ENCODE results near the gene CDR2L.
A peak's percentile ranks its signal among the peaks of the same experiment; 100 is the strongest.
"Not testable (repeated sequence)": the region's sequence is repeated elsewhere in the genome, so short reads cannot be mapped to it uniquely, and the experiment has no call there.

CDR2L gene

DNA sequence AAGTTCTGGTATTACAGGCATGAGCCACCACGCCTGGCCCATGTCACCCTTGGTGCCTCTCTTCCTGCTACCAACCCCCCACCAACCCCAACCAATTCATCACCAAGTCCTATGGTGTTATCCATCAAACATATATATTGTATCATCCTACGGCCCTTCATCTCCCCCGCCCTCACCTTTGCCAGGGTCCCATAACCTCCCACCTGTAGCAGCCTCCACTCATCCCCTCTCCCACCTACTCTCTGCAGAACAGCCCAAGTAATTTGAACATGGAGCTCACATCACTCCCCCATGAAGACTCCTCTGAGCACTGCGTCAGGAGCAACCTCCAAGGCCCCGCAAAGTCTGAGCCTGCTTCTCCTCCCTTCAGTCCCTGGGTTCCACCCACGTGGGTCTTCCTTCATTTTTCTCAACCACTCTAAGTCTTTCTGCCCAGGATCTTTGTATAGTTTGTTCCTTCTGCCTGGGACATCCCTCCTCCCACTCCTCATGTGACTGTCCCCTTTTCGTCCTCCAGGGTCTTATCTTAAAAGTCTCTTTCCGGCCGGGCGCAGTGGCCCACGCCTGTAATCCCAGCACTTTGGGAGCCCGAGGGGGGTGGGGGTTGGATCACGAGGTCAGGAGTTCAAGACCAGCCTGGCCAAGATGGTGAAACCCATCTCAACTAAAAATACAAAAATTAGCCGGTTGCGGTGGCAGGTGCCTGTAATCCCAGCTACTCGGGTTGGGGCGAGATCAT, 7.9 kb upstream of the CDR2L start:
- Histone ChIP-seq H3K4me3 (ENCODE audit: low read length) (no peak overlapping the region), H3K4me1 (ENCODE audit: insufficient read depth, low read length) (peaks cover 7% of the 10 kb centered on the region), H3K9me3 (ENCODE audit: low read length) (no peaks in the 10 kb centered on the region), H3K36me3 (ENCODE audit: insufficient read depth, low read length) (no peaks in the 10 kb centered on the region), H3K27me3 (ENCODE audit: insufficient read depth, low read length) (peaks cover under 1% of the 10 kb centered on the region), H2AFZ (ENCODE audit: low read depth, low read length) (no peak overlapping the region)

DNA sequence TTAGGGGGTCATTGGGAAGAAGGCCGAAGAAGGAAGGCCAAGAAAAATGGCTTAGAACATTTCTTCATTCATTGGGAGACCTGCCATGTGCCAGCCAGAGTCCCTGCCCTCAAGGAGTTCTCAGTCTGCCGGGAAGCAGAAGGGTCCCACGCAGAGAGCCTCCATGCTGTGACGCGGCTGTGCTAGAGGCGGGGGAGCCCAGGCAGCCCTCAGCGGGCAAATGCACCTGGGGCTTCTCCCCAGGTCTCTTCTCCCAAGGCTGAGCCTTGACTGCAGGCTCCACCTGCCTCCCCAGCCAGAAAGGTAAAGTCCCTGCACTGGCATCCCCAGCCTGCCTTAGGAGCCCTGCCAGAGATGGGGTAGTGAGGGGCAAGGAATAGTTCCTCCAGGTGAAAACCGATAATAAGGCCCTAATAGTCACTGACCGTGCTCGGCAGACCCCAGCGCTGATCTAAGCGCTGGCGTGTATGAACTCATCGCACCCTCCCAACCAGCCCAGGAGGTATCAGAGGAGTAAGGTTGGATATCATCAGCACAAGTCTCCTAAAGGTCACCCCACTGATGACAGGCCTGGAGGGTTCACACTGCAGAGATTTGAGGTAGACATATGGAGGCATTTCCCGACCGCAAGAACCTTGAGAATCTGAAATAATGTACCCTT, 6.0 kb upstream of the CDR2L start:
- Histone ChIP-seq H3K27me3 (ENCODE audit: insufficient read depth, low read length) (no peaks in the 10 kb centered on the region), H3K4me3 (ENCODE audit: low read length) (peak overlapping the region; percentile 68), H3K36me3 (ENCODE audit: insufficient read depth, low read length) (no peaks in the 10 kb centered on the region), H3K9me3 (ENCODE audit: low read length) (no peaks in the 10 kb centered on the region), H3K4me1 (ENCODE audit: insufficient read depth, low read length) (peaks cover 7% of the 10 kb centered on the region), H2AFZ (ENCODE audit: low read depth, low read length) (peak overlapping the region; percentile 71)

DNA sequence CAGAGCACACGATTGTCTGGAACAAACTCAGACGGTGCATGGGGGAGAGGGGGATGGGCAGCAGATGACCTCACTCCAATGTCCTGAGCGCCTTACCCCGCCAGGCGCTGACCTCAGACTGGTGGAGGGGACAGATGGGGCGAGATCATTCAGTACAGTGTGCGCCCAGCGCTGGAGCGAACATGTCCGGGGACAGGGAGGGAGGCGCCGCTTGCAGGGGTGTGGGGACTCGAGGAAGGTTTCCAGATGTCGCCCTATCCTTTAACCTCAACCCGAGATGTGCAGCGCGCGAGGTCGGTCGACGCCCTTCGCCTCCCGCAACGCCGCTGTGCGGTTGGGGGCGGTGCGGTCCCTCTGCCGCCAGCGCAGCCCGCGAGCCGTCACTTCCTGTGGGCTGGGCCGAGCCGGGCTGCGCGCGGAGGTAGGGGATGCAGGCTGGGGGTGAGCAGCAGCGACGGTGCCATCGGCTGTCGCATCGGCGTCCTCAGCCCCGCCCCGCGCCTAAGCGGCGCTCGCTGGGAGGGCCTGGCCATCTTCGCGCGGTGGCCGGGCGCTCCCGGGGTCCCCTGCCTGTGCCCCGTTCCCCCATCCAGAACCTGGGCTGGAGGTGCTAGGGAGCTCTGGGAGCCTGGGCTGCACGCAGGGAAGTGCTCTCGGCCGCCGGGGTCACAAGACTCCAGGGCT, 5.3 kb upstream of the CDR2L start:
- Histone ChIP-seq H3K27me3 (ENCODE audit: insufficient read depth, low read length) (no peaks in the 10 kb centered on the region), H3K9me3 (ENCODE audit: low read length) (no peaks in the 10 kb centered on the region), H3K4me3 (ENCODE audit: low read length) (peak overlapping the region; percentile 68), H2AFZ (ENCODE audit: low read depth, low read length) (peak overlapping the region; percentile 71), H3K4me1 (ENCODE audit: insufficient read depth, low read length) (peaks cover 10% of the 10 kb centered on the region), H3K36me3 (ENCODE audit: insufficient read depth, low read length) (no peaks in the 10 kb centered on the region)

DNA sequence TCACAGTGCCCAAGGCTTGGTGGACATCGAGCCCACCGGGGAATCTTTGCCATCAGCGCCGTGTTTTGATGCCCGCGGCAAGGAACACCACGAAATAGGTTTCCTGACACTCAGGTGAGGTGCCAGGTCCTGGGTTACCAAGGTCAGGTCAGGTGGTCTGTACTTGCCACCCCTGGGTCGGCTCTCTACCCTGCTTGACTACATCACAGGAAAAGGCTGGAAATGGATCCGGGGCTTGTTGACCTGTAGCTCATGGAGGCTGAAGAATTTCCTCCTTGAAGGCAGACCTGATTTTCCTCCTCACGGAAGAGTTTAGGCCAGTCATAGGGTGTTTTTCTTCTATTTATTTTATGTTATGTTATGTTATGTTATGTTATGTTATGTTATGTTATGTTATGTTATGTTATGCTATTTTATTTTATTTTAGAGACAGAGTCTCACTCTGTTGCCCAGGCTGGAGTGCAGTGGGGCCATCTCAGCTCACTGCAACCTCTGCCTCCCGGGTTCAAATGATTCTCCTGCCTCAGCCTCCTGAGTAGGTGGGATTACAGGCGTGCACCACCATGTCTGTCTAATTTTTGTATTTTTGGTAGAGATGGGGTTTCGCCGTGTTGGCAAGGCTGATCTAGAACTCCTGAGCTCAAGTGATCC, 4.6 kb upstream of the CDR2L start:
- not testable (repeated sequence) for H3K9me3 ChIP-seq (ENCODE audit: low read length); H3K4me1 ChIP-seq (ENCODE audit: insufficient read depth, low read length); H3K27me3 ChIP-seq (ENCODE audit: insufficient read depth, low read length); H3K36me3 ChIP-seq (ENCODE audit: insufficient read depth, low read length)
- Histone ChIP-seq H3K4me3 (ENCODE audit: low read length) (peak overlapping the region; percentile 68), H2AFZ (ENCODE audit: low read depth, low read length) (peak overlapping the region; percentile 71)

DNA sequence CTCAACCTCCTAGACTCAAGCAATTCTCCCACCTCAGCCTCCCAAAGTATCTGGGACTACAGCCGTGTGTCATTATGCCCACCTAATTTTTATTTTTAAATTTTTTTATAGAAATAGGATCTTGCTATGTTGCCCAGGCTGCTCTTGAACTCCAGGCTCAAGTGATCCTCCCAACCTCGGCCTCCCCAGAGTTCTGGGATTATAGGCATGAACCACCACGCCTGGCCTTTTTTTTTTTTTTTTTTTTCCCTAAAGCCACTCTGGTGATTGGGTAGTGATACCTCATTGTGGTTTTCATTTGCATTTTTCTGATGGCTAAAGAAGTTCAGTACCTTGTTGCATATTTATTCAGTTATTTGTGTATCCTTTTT, 1.2 kb upstream of the CDR2L start:
- no peaks in the 10 kb centered on the region for H3K36me3 ChIP-seq (ENCODE audit: insufficient read depth, low read length)

DNA sequence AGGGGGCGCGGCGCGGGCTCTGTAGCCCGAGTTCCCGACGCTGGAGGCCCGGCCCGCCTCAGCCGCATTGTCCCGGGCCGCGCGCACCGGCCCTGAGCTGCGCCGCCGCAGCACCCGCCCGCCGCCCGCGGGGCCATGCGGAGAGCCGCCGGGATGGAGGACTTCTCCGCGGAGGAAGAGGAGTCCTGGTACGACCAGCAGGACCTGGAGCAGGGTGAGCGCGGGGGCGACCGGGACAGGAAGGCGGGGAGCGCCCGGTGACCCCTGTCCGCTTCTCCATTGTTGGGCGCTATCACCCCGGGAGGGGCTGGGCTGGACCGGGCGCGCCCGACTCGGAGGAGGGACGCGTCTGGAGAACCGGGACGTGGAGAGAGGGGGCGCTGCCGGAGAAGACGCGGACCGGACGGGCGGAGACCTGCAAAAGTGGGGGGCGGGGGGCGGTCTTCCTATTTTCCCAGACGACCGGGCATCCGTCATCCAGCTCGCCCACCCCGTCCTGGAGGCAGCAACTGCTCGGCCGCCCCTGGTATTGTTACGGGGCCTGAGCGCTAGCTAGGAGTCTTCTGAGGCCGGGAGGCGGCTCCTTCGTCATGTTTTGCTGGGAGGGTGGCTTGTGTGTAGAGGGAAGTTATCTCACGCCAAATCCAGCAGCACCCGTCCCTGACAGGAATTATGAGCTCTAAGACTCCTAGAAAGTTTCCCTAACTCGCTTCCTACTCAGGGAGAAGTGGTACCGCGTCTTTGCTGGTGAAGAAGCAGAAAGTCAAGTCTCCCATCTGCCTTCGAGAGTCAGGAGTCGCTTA, 678 bp downstream of the CDR2L start:
- H3K4me3 ChIP-seq (ENCODE audit: low read length), result peak overlapping the region; percentile 78
- H3K36me3 ChIP-seq (ENCODE audit: insufficient read depth, low read length), result peaks cover 3% of the 10 kb centered on the region
- no peaks in the 10 kb centered on the region for H3K9me3 ChIP-seq (ENCODE audit: low read length)
- peak overlapping the region; percentile 24 for H2AFZ ChIP-seq (ENCODE audit: low read depth, low read length)
- no peaks in the 10 kb centered on the region for H3K27me3 ChIP-seq (ENCODE audit: insufficient read depth, low read length)
- peaks cover 13% of the 10 kb centered on the region for H3K4me1 ChIP-seq (ENCODE audit: insufficient read depth, low read length)

More for the DNA sequence above, 1.2 kb upstream of the CDR2L start:
- H3K4me3 ChIP-seq (ENCODE audit: low read length), result no peak overlapping the region
- H3K9me3 ChIP-seq (ENCODE audit: low read length), result no peaks in the 10 kb centered on the region
- H2AFZ ChIP-seq (ENCODE audit: low read depth, low read length), result no peak overlapping the region
- H3K27me3 ChIP-seq (ENCODE audit: insufficient read depth, low read length), result no peaks in the 10 kb centered on the region
- peaks cover 20% of the 10 kb centered on the region for H3K4me1 ChIP-seq (ENCODE audit: insufficient read depth, low read length)

DNA sequence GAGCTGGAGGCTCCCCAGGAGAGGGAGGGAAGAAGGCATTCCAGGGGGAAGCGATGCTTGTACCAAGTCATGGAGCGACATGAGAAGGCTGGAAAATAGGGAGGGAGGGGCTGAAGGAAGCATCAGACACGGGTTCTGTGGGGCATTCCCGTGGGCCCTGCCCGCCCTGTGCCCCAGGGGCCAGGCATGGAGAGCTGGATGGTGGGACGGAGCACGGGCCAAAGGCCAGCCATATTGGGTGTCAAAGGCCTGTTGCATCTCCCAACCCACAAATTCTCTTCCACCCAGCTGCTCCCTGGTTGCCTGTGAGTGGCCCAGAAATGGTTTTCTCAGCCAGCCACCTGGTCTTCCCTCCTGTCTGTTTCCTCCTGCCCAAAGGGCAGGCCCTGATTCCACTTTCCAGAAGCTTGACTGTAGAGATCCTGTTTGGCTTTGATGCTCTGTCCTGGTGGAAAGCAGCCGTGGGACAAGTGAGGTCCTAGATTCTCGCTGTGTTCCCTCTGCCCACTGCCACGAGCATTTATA, 3.2 kb downstream of the CDR2L start:
- H3K9me3 ChIP-seq (ENCODE audit: low read length), result no peaks in the 10 kb centered on the region
- peaks cover 13% of the 10 kb centered on the region for H3K4me1 ChIP-seq (ENCODE audit: insufficient read depth, low read length)
- no peak overlapping the region for H2AFZ ChIP-seq (ENCODE audit: low read depth, low read length)
- H3K36me3 ChIP-seq (ENCODE audit: insufficient read depth, low read length), result peaks cover 6% of the 10 kb centered on the region
- no peak overlapping the region for H3K4me3 ChIP-seq (ENCODE audit: low read length)
- H3K27me3 ChIP-seq (ENCODE audit: insufficient read depth, low read length), result no peaks in the 10 kb centered on the region

DNA sequence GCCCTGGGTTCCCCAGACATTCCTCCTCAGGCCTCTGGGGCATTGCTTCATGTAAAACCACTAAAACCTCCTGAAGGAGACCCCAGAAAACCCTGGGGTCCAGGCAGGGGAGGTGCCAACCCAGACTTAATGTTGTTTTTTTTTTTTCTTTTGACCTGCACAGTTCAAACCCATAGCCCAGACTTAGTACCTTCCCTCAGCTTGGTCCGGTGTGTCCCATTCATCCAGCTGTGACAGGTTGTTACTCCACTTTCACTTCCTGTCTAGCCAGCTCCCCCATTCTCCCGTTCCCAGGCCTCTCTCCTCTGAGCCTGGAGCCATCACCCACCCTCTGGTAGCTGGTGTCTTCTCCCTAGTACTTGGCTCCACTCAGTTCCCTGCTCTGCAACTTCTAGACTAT, 4.8 kb downstream of the CDR2L start:
- Histone ChIP-seq H3K4me3 (ENCODE audit: low read length) (no peak overlapping the region), H3K9me3 (ENCODE audit: low read length) (no peaks in the 10 kb centered on the region), H3K36me3 (ENCODE audit: insufficient read depth, low read length) (peaks cover 8% of the 10 kb centered on the region), H2AFZ (ENCODE audit: low read depth, low read length) (no peak overlapping the region), H3K27me3 (ENCODE audit: insufficient read depth, low read length) (no peaks in the 10 kb centered on the region), H3K4me1 (ENCODE audit: insufficient read depth, low read length) (peaks cover 10% of the 10 kb centered on the region)

DNA sequence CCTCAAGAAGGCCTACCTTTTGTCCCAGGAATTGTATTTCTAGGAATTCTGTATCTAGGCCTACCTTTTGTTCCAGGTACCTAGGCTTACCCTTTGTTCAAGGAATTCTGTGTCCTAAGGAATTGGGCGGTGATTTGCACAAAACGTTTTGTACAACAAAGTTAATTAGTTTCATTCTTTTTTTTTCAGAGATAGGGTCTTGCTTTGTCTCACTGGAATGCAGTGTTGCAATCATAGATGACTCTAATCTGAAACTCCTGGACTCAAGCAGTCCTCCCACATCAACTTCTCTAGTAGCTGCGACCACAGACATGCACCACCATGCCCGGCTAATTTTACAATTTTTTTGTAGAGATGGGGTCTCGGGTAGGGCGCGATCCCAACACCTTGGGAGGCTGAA, 7.0 kb downstream of the CDR2L start:
- Histone ChIP-seq H2AFZ (ENCODE audit: low read depth, low read length) (no peak overlapping the region), H3K36me3 (ENCODE audit: insufficient read depth, low read length) (peaks cover 16% of the 10 kb centered on the region), H3K4me1 (ENCODE audit: insufficient read depth, low read length) (no peaks in the 10 kb centered on the region), H3K27me3 (ENCODE audit: insufficient read depth, low read length) (no peaks in the 10 kb centered on the region), H3K4me3 (ENCODE audit: low read length) (no peak overlapping the region), H3K9me3 (ENCODE audit: low read length) (no peaks in the 10 kb centered on the region)

DNA sequence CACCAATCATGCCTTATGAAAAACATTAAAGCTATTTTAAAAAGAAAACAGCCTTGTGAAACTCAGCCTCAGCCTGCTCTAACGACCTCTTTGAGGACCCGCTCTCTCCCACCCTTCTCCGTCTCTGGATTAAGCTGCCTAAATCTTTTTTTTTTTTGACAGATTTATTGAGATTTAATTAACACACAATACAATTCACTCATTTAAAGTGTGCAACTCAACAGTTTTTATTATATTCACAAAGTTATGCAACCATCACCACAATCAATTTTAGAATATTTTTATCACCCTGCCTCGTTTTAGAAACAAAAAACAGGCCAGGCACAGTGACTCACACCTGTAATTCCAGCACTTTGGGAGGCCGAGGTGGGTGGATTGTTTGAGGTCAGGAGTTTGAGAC, 8.4 kb downstream of the CDR2L start:
- no peaks in the 10 kb centered on the region for H3K4me1 ChIP-seq (ENCODE audit: insufficient read depth, low read length)
- H2AFZ ChIP-seq (ENCODE audit: low read depth, low read length), result no peak overlapping the region
- H3K36me3 ChIP-seq (ENCODE audit: insufficient read depth, low read length), result peaks cover 22% of the 10 kb centered on the region
- no peaks in the 10 kb centered on the region for H3K9me3 ChIP-seq (ENCODE audit: low read length)
- H3K4me3 ChIP-seq (ENCODE audit: low read length), result no peak overlapping the region
- no peaks in the 10 kb centered on the region for H3K27me3 ChIP-seq (ENCODE audit: insufficient read depth, low read length)

DNA sequence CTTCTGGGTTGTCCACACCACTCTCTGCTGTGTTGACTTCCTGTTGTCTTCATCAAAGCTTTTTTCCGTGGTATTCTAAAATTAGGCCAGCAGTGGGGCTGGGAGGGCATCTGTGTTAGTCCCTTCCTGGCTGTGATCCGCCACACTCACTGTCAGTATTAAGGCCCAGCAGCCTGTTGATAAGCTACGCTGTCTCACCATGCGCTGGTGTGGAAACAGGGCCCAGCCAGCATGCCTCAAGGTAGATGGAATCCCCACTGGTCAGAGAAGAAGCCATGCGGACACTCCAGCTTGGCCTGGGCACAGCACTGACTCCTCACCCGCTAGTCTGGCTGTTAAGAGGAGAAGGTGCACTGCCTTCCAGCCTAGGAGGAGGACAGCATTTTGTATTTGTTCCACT, 11.4 kb downstream of the CDR2L start:
- H3K9me3 ChIP-seq (ENCODE audit: low read length), result no peaks in the 10 kb centered on the region
- H3K4me3 ChIP-seq (ENCODE audit: low read length), result no peak overlapping the region
- no peaks in the 10 kb centered on the region for H3K27me3 ChIP-seq (ENCODE audit: insufficient read depth, low read length)
- no peak overlapping the region for H2AFZ ChIP-seq (ENCODE audit: low read depth, low read length)
- no peaks in the 10 kb centered on the region for H3K4me1 ChIP-seq (ENCODE audit: insufficient read depth, low read length)
- peaks cover 45% of the 10 kb centered on the region for H3K36me3 ChIP-seq (ENCODE audit: insufficient read depth, low read length)

DNA sequence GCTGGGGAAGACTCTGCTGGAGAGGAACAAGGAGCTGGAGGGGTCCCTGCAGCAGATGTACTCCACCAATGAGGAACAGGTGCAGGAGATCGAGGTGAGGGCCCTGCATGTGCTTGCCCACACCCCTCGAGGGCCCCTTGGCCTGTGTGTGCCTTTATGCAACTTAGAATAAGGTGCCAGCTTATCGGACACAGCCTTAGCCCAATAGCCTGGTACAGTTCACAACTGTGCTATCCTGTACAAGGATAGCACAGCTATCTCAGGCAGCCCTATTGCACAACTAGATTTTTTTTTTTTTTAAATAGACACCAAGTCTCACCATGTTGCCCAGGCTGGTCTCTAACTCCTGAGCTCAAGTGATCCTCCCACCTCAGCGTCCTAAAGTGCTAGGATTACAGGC, 12.1 kb downstream of the CDR2L start:
- Histone ChIP-seq H3K36me3 (ENCODE audit: insufficient read depth, low read length) (peaks cover 49% of the 10 kb centered on the region), H3K4me1 (ENCODE audit: insufficient read depth, low read length) (no peaks in the 10 kb centered on the region), H2AFZ (ENCODE audit: low read depth, low read length) (no peak overlapping the region), H3K27me3 (ENCODE audit: insufficient read depth, low read length) (no peaks in the 10 kb centered on the region), H3K4me3 (ENCODE audit: low read length) (no peak overlapping the region), H3K9me3 (ENCODE audit: low read length) (no peaks in the 10 kb centered on the region)
